ENCODE data around the gene ZNF618.

ZNF618 gene

GRCh38 chr9:113876151-113876992, at the start of gene ZNF618:
Gene ZNF618 (plus strand): TSS chr9:113876309. CDS start chr9:113876381, 72 bp downstream.
- DNase-seq, result no peak

- DNase-seq, result no peak
Observed at GRCh38 chr9:113828221-113828620, 47.9 kb upstream of the ZNF618 start.

GRCh38 chr9:113837334-113837733, 38.8 kb upstream of the ZNF618 start:
- DNase-seq, result no peak

GRCh38 chr9:113842086-113842485, 34.0 kb upstream of the ZNF618 start:
- no peak for DNase-seq

GRCh38 chr9:113844466-113844865, 31.6 kb upstream of the ZNF618 start:
- DNase-seq, result no peak

GRCh38 chr9:113851359-113851758, 24.8 kb upstream of the ZNF618 start:
- DNase-seq, result no peak

- DNase-seq, result no peak
Observed at GRCh38 chr9:113851873-113852272, 24.2 kb upstream of the ZNF618 start.

GRCh38 chr9:113853333-113853732, 22.8 kb upstream of the ZNF618 start:
- DNase-seq, result no peak

GRCh38 chr9:113854310-113854709, 21.8 kb upstream of the ZNF618 start:
- DNase-seq, result no peak

GRCh38 chr9:113857875-113858274, 18.2 kb upstream of the ZNF618 start:
- no peak for DNase-seq

GRCh38 chr9:113858282-113858681, 17.8 kb upstream of the ZNF618 start:
- no peak for DNase-seq

GRCh38 chr9:113863345-113863744, 12.8 kb upstream of the ZNF618 start:
- DNase-seq, result no peak

GRCh38 chr9:113868501-113868900, 7.6 kb upstream of the ZNF618 start:
- DNase-seq, result no peak

- no peak for DNase-seq
Observed at GRCh38 chr9:113872485-113873143, 3.5 kb upstream of the ZNF618 start.

GRCh38 chr9:113873446-113873845, 2.7 kb upstream of the ZNF618 start:
- no peak for DNase-seq

- DNase-seq, result no peak
Observed at GRCh38 chr9:113873926-113874325, 2.2 kb upstream of the ZNF618 start.

- DNase-seq, result no peak
Observed at GRCh38 chr9:113875459-113876150, 504 bp upstream of the ZNF618 start.

GRCh38 chr9:113876993-113877368, 872 bp downstream of the ZNF618 start:
- DNase-seq, result no peak

- DNase-seq, result no peak
Observed at GRCh38 chr9:113879318-113879717, 3.2 kb downstream of the ZNF618 start.

- DNase-seq, result no peak
Observed at GRCh38 chr9:113879911-113880310, 3.8 kb downstream of the ZNF618 start.

- no peak for DNase-seq
Observed at GRCh38 chr9:113882181-113882580, 6.1 kb downstream of the ZNF618 start.

GRCh38 chr9:113882636-113883164, 6.6 kb downstream of the ZNF618 start:
- no peak for DNase-seq

GRCh38 chr9:113885183-113886025, 9.3 kb downstream of the ZNF618 start:
- no peak for DNase-seq
